ENCODE measurements around the gene SNAPC4. TPM values are rescaled to one million over a fixed set of nuclear protein-coding genes. Genes with fewer than 3 reads are reported as not detected.

Gene SNAPC4
- polyA plus RNA-seq, 1 donor from 2014 or later = 6.8 TPM

DNA sequence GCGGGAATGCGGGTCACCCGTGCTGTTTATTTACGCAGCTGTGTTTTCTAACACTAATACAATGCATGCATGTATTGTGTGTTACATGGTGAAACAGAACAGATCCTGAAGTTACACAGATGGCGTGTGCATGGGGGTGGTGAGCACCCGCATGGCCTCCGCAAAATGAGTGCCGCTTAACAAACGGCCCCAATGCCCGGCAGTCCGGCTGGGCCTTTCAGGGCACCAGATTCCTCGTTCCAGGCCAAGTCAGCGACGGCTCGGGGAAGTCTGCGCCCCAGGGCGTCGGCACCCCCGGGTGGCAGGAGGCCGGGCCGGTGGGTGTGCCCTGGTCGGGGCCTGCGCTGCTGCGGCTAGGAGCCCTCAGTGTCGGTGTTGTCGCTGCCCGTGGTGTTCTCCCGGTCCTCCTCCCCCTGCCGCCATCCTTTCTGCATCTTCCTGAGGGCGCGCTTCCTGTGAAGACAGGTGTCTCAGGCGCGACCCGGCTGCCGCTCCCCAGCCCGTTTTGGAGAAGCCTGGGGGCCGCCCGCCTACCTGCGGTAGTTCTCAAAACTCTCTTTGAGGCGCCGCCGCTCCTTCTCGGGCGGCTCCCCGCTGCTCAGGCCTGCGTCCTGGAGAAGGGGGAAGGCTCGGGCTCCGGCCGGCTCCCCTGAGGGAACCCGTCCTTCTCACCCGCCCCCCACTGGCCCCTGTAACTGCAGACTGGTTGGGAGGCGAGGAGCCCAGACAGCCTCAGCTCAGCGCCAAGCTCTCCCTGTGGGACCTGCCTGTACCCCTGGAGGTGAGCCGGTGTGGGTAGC is 35.8 kb downstream of the SNAPC4 start:
- H3K79me2 ChIP-seq (replicated peaks; ENCODE audit: insufficient read depth, low read length) = no peaks in the 10 kb centered on the region
- no peak overlapping the region for H3K9ac ChIP-seq (ENCODE audit: low read length)
- H3K9me2 ChIP-seq (ENCODE audit: insufficient read depth, low read length) = no peaks in the 10 kb centered on the region
- no peaks in the 10 kb centered on the region for H3K9me3 ChIP-seq (ENCODE audit: low read length)
- no peak overlapping the region for H3K4me2 ChIP-seq (ENCODE audit: low read length)
- peak overlapping the region; percentile 75 for H3K4me3 ChIP-seq (ENCODE audit: low read length)
- TF ChIP-seq SMC3 (conservative IDR thresholded peaks at IDR 0.05; ENCODE audit: poor library complexity) (peak; percentile 39), TAF1 (IDR thresholded peaks at IDR 0.05; ENCODE audit: low read depth) (no peak)
- H2AFZ ChIP-seq (ENCODE audit: low read depth, low read length) = no peak overlapping the region
- H3K27ac ChIP-seq (ENCODE audit: low read length) = no peak overlapping the region
- no peaks in the 10 kb centered on the region for H3K27me3 ChIP-seq (ENCODE audit: insufficient read depth, low read depth, low read length)
- no peaks in the 10 kb centered on the region for H3K36me3 ChIP-seq (ENCODE audit: insufficient read depth, low read length)
- H3F3A ChIP-seq (ENCODE audit: insufficient read depth, low read length, poor library complexity, severe bottlenecking) = no peaks in the 10 kb centered on the region
- H4K20me1 ChIP-seq (ENCODE audit: insufficient read depth) = no peaks in the 10 kb centered on the region

DNA sequence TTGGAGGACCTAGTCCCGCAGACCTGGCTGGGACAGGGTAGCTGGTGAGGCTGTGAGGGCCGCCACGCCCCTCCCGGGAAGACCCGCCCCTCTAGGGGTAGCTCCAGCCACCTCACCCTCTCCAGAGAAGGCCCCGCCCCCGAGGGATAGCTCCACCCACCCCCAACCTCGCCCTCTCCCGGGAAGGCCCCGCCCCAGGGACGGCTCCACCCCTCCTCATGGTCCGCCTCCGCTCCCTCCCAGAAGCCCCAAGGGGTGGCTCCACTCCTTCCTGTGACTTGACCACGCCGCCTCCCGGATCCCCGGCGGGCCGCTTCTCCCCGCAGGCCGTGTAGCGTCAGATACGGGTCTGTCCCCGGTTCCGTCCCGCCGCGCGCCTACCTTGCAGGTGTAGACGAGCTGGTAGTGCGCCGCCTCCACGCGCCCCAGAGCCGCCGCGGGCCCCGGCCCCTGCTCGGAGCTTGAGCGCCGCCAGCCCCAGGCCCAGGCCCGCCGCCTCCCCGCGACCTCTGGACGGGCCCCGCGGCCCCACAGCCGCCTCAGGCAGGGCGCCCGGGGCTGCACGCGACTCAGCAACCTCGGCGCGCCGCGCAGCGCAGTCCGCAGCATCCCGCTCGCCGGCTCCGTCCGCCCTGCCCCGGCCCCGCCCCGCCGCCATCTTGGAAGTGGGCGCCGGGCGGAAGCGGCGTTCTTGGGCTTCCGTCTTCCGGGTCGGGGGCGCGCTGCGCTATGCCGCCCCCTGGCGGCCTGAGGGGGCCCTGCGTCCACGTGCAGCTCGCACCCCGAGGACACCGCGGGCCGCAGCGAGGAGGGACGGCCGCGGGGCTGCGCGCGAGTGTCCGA is 36.6 kb downstream of the SNAPC4 start, which contains the start of gene DNLZ:
TSS of gene DNLZ (minus strand) at position 639 of the 843 bp plus-strand sequence. CDS start at position 609, 30 bp downstream.
- Histone ChIP-seq H3K27me3 (ENCODE audit: insufficient read depth, low read depth, low read length) (no peaks in the 10 kb centered on the region), H3K79me2 (replicated peaks; ENCODE audit: insufficient read depth, low read length) (no peaks in the 10 kb centered on the region), H3K36me3 (ENCODE audit: insufficient read depth, low read length) (no peaks in the 10 kb centered on the region), H3K9me2 (ENCODE audit: insufficient read depth, low read length) (no peaks in the 10 kb centered on the region), H3K9ac (ENCODE audit: low read length) (peak within 1 kb of the TSS; percentile 82), H3K4me3 (ENCODE audit: low read length) (peak within 1 kb of the TSS; percentile 75), H3K4me2 (ENCODE audit: low read length) (no peak within 1 kb of the TSS), H3K27ac (ENCODE audit: low read length) (peak within 1 kb of the TSS; percentile 68), H4K20me1 (ENCODE audit: insufficient read depth) (no peaks in the 10 kb centered on the region), H3F3A (ENCODE audit: insufficient read depth, low read length, poor library complexity, severe bottlenecking) (no peaks in the 10 kb centered on the region), H2AFZ (ENCODE audit: low read depth, low read length) (no peak within 1 kb of the TSS), H3K9me3 (ENCODE audit: low read length) (no peaks in the 10 kb centered on the region)
- TF ChIP-seq SMC3 (conservative IDR thresholded peaks at IDR 0.05; ENCODE audit: poor library complexity) (peak; percentile 80), POLR2AphosphoS5 (IDR thresholded peaks at IDR 0.05) (peak; percentile 75), REST (IDR thresholded peaks at IDR 0.05; ENCODE audit: borderline replicate concordance) (no peak), MXI1 (conservative IDR thresholded peaks at IDR 0.05; ENCODE audit: poor library complexity, severe bottlenecking) (peak; percentile 93), RAD21 (conservative IDR thresholded peaks at IDR 0.05) (peak; percentile 66), EP300 (conservative IDR thresholded peaks at IDR 0.05; ENCODE audit: poor library complexity, severe bottlenecking) (peak; percentile 68), TAF1 (IDR thresholded peaks at IDR 0.05; ENCODE audit: low read depth) (no peak), EZH2 (IDR thresholded peaks at IDR 0.05; ENCODE audit: borderline replicate concordance, insufficient read depth, low read length, poor library complexity, severe bottlenecking) (no peak)
- TF ChIP-seq, protein P1, sequence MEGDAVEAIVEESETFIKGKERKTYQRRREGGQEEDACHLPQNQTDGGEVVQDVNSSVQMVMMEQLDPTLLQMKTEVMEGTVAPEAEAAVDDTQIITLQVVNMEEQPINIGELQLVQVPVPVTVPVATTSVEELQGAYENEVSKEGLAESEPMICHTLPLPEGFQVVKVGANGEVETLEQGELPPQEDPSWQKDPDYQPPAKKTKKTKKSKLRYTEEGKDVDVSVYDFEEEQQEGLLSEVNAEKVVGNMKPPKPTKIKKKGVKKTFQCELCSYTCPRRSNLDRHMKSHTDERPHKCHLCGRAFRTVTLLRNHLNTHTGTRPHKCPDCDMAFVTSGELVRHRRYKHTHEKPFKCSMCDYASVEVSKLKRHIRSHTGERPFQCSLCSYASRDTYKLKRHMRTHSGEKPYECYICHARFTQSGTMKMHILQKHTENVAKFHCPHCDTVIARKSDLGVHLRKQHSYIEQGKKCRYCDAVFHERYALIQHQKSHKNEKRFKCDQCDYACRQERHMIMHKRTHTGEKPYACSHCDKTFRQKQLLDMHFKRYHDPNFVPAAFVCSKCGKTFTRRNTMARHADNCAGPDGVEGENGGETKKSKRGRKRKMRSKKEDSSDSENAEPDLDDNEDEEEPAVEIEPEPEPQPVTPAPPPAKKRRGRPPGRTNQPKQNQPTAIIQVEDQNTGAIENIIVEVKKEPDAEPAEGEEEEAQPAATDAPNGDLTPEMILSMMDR (IDR thresholded peaks at IDR 0.05; ENCODE audit: poor library complexity, severe bottlenecking) = peak; percentile 99

Data from neural cell (in vitro differentiated cells).